Measurements from ENCODE around the gene CEP250. TPM values are rescaled to one million over a fixed set of nuclear protein-coding genes. Genes with fewer than 3 reads are reported as not detected.
"Not testable (repeated sequence)": the region's sequence is repeated elsewhere in the genome, so short reads cannot be mapped to it uniquely, and the experiment has no call there.

Gene CEP250
- total RNA-seq, 1 experiment from 2014 or later, result 18.9 TPM

GRCh38 chr20:35544941-35545340, 89.5 kb downstream of the CEP250 start:
- H3K36me3 ChIP-seq (replicated peaks; ENCODE audit: control insufficient read depth, insufficient read depth, low read length), result peaks cover 15% of the 10 kb centered on the region
- H3K27me3 ChIP-seq (ENCODE audit: control insufficient read depth, insufficient read depth, low read length); DNase-seq; H3K4me3 ChIP-seq (ENCODE audit: insufficient read depth, low read depth, low read length): not testable (repeated sequence)

GRCh38 chr20:35546127-35546526, 90.7 kb downstream of the CEP250 start:
- no peak for DNase-seq
- Histone ChIP-seq H3K4me3 (ENCODE audit: insufficient read depth, low read depth, low read length) (no peak overlapping the region), H3K36me3 (replicated peaks; ENCODE audit: control insufficient read depth, insufficient read depth, low read length) (peaks cover 19% of the 10 kb centered on the region), H3K27me3 (ENCODE audit: control insufficient read depth, insufficient read depth, low read length) (no peaks in the 10 kb centered on the region)

- DNase-seq, result no peak
- Histone ChIP-seq H3K4me3 (ENCODE audit: insufficient read depth, low read depth, low read length) (no peak overlapping the region), H3K36me3 (replicated peaks; ENCODE audit: control insufficient read depth, insufficient read depth, low read length) (peaks cover 28% of the 10 kb centered on the region), H3K27me3 (ENCODE audit: control insufficient read depth, insufficient read depth, low read length) (no peaks in the 10 kb centered on the region)
Observed at GRCh38 chr20:35547329-35547728, 91.9 kb downstream of the CEP250 start.

- peaks cover 56% of the 10 kb centered on the region for H3K36me3 ChIP-seq (replicated peaks; ENCODE audit: control insufficient read depth, insufficient read depth, low read length)
- peak; percentile 0 for DNase-seq
- no peaks in the 10 kb centered on the region for H3K27me3 ChIP-seq (ENCODE audit: control insufficient read depth, insufficient read depth, low read length)
- H3K4me3 ChIP-seq (ENCODE audit: insufficient read depth, low read depth, low read length), result no peak overlapping the region
Observed at GRCh38 chr20:35551503-35551902, 96.1 kb downstream of the CEP250 start.

- Histone ChIP-seq H3K4me3 (ENCODE audit: insufficient read depth, low read depth, low read length) (no peak overlapping the region), H3K27me3 (ENCODE audit: control insufficient read depth, insufficient read depth, low read length) (no peaks in the 10 kb centered on the region), H3K36me3 (replicated peaks; ENCODE audit: control insufficient read depth, insufficient read depth, low read length) (peaks cover 55% of the 10 kb centered on the region)
- no peak for DNase-seq
Observed at GRCh38 chr20:35552914-35553313, 97.5 kb downstream of the CEP250 start.

GRCh38 chr20:35555461-35555860, 100.1 kb downstream of the CEP250 start:
- not testable (repeated sequence) for H3K4me3 ChIP-seq (ENCODE audit: insufficient read depth, low read depth, low read length)
- H3K36me3 ChIP-seq (replicated peaks; ENCODE audit: control insufficient read depth, insufficient read depth, low read length), result peaks cover 48% of the 10 kb centered on the region

GRCh38 chr20:35555951-35556645, 100.7 kb downstream of the CEP250 start:
- Histone ChIP-seq H3K36me3 (replicated peaks; ENCODE audit: control insufficient read depth, insufficient read depth, low read length) (peaks cover 45% of the 10 kb centered on the region), H3K4me3 (ENCODE audit: insufficient read depth, low read depth, low read length) (no peak overlapping the region), H3K27me3 (ENCODE audit: control insufficient read depth, insufficient read depth, low read length) (no peaks in the 10 kb centered on the region)
- no peak for DNase-seq

More at GRCh38 chr20:35555461-35555860, 100.1 kb downstream of the CEP250 start:
- not testable (repeated sequence) for DNase-seq; H3K27me3 ChIP-seq (ENCODE audit: control insufficient read depth, insufficient read depth, low read length)

- Histone ChIP-seq H3K27me3 (ENCODE audit: control insufficient read depth, insufficient read depth, low read length) (no peaks in the 10 kb centered on the region), H3K4me3 (ENCODE audit: insufficient read depth, low read depth, low read length) (no peak overlapping the region), H3K36me3 (replicated peaks; ENCODE audit: control insufficient read depth, insufficient read depth, low read length) (peaks cover 39% of the 10 kb centered on the region)
- no peak for DNase-seq
Observed at GRCh38 chr20:35556871-35557270, 101.5 kb downstream of the CEP250 start.

- peaks cover 29% of the 10 kb centered on the region for H3K36me3 ChIP-seq (replicated peaks; ENCODE audit: control insufficient read depth, insufficient read depth, low read length)
- DNase-seq, result no peak
- H3K4me3 ChIP-seq (ENCODE audit: insufficient read depth, low read depth, low read length), result no peak overlapping the region
- H3K27me3 ChIP-seq (ENCODE audit: control insufficient read depth, insufficient read depth, low read length), result no peaks in the 10 kb centered on the region
Observed at GRCh38 chr20:35558451-35558850, 103.1 kb downstream of the CEP250 start.

- peak; percentile 45 for DNase-seq
- Histone ChIP-seq H3K36me3 (replicated peaks; ENCODE audit: control insufficient read depth, insufficient read depth, low read length) (peaks cover 26% of the 10 kb centered on the region), H3K27me3 (ENCODE audit: control insufficient read depth, insufficient read depth, low read length) (no peaks in the 10 kb centered on the region), H3K4me3 (ENCODE audit: insufficient read depth, low read depth, low read length) (no peak overlapping the region)
Observed at GRCh38 chr20:35559042-35559693, 103.8 kb downstream of the CEP250 start.

- DNase-seq, result peak; percentile 58
- H3K4me3 ChIP-seq (ENCODE audit: insufficient read depth, low read depth, low read length), result peak overlapping the region; percentile 21; the same call in 1 of the 2 replicates
- H3K36me3 ChIP-seq (replicated peaks; ENCODE audit: control insufficient read depth, insufficient read depth, low read length), result peaks cover 18% of the 10 kb centered on the region
- no peaks in the 10 kb centered on the region for H3K27me3 ChIP-seq (ENCODE audit: control insufficient read depth, insufficient read depth, low read length)
Observed at GRCh38 chr20:35560105-35560511, 104.7 kb downstream of the CEP250 start.

GRCh38 chr20:35560541-35560940, 105.1 kb downstream of the CEP250 start:
- Histone ChIP-seq H3K27me3 (ENCODE audit: control insufficient read depth, insufficient read depth, low read length) (no peaks in the 10 kb centered on the region), H3K4me3 (ENCODE audit: insufficient read depth, low read depth, low read length) (no peak overlapping the region), H3K36me3 (replicated peaks; ENCODE audit: control insufficient read depth, insufficient read depth, low read length) (peaks cover 13% of the 10 kb centered on the region)
- peak; percentile 32 for DNase-seq

- Histone ChIP-seq H3K4me3 (ENCODE audit: insufficient read depth, low read depth, low read length) (no peak overlapping the region), H3K27me3 (ENCODE audit: control insufficient read depth, insufficient read depth, low read length) (no peaks in the 10 kb centered on the region), H3K36me3 (replicated peaks; ENCODE audit: control insufficient read depth, insufficient read depth, low read length) (peaks cover 9% of the 10 kb centered on the region)
- DNase-seq, result peak; percentile 80
Observed at GRCh38 chr20:35561268-35561667, 105.9 kb downstream of the CEP250 start.

- no peaks in the 10 kb centered on the region for H3K27me3 ChIP-seq (ENCODE audit: control insufficient read depth, insufficient read depth, low read length)
- peak; percentile 78 for DNase-seq
- peaks cover 5% of the 10 kb centered on the region for H3K36me3 ChIP-seq (replicated peaks; ENCODE audit: control insufficient read depth, insufficient read depth, low read length)
- no peak overlapping the region for H3K4me3 ChIP-seq (ENCODE audit: insufficient read depth, low read depth, low read length)
Observed at GRCh38 chr20:35561671-35562070, 106.3 kb downstream of the CEP250 start.

- Histone ChIP-seq H3K4me3 (ENCODE audit: insufficient read depth, low read depth, low read length) (no peak overlapping the region), H3K27me3 (ENCODE audit: control insufficient read depth, insufficient read depth, low read length) (no peaks in the 10 kb centered on the region), H3K36me3 (replicated peaks; ENCODE audit: control insufficient read depth, insufficient read depth, low read length) (peaks cover 2% of the 10 kb centered on the region)
- no peak for DNase-seq
Observed at GRCh38 chr20:35562541-35563110, 107.2 kb downstream of the CEP250 start.

Data from H7 (cell line).